Measurements from ENCODE around the gene B9D1.

The B9D1 gene

GRCh38 chr17:19345486-19346350 lies 16.8 kb downstream of the B9D1 start:
- no peak overlapping the region for H3K4me3 ChIP-seq (ENCODE audit: low read length)
- TF ChIP-seq ZNF274 (IDR thresholded peaks at IDR 0.05; ENCODE audit: low read depth, low read length) = no peak

- H3K4me3 ChIP-seq (ENCODE audit: low read length) = no peak overlapping the region
- no peak for TF ChIP-seq ZNF274 (IDR thresholded peaks at IDR 0.05; ENCODE audit: low read depth, low read length)
Observed at GRCh38 chr17:19345067-19345460, 17.5 kb downstream of the B9D1 start.

GRCh38 chr17:19344311-19345066 lies 18.0 kb downstream of the B9D1 start:
- H3K4me3 ChIP-seq (ENCODE audit: low read length) = no peak overlapping the region
- no peak for TF ChIP-seq ZNF274 (IDR thresholded peaks at IDR 0.05; ENCODE audit: low read depth, low read length)

- H3K4me3 ChIP-seq (ENCODE audit: low read length) = no peak overlapping the region
- no peak for TF ChIP-seq ZNF274 (IDR thresholded peaks at IDR 0.05; ENCODE audit: low read depth, low read length)
Observed at GRCh38 chr17:19343671-19344151, 18.8 kb downstream of the B9D1 start.

GRCh38 chr17:19343256-19343630 lies 19.3 kb downstream of the B9D1 start:
- no peak overlapping the region for H3K4me3 ChIP-seq (ENCODE audit: low read length)
- TF ChIP-seq ZNF274 (IDR thresholded peaks at IDR 0.05; ENCODE audit: low read depth, low read length) = no peak

- TF ChIP-seq ZNF274 (IDR thresholded peaks at IDR 0.05; ENCODE audit: low read depth, low read length) = no peak
- no peak overlapping the region for H3K4me3 ChIP-seq (ENCODE audit: low read length)
Observed at GRCh38 chr17:19342611-19343255, 19.8 kb downstream of the B9D1 start.

- TF ChIP-seq ZNF274 (IDR thresholded peaks at IDR 0.05; ENCODE audit: low read depth, low read length) = no peak
- H3K4me3 ChIP-seq (ENCODE audit: low read length) = no peak overlapping the region
Observed at GRCh38 chr17:19341641-19342610, 20.6 kb downstream of the B9D1 start.

GRCh38 chr17:19341211-19341631 lies 21.3 kb downstream of the B9D1 start:
- no peak for TF ChIP-seq ZNF274 (IDR thresholded peaks at IDR 0.05; ENCODE audit: low read depth, low read length)
- H3K4me3 ChIP-seq (ENCODE audit: low read length) = no peak overlapping the region

GRCh38 chr17:19339341-19339815 lies 23.1 kb downstream of the B9D1 start:
- TF ChIP-seq ZNF274 (IDR thresholded peaks at IDR 0.05; ENCODE audit: low read depth, low read length) = no peak
- no peak overlapping the region for H3K4me3 ChIP-seq (ENCODE audit: low read length)

GRCh38 chr17:19338031-19338990 lies 24.2 kb downstream of the B9D1 start:
- TF ChIP-seq ZNF274 (IDR thresholded peaks at IDR 0.05; ENCODE audit: low read depth, low read length) = no peak
- no peak overlapping the region for H3K4me3 ChIP-seq (ENCODE audit: low read length)

- H3K4me3 ChIP-seq (ENCODE audit: low read length) = no peak overlapping the region
- TF ChIP-seq ZNF274 (IDR thresholded peaks at IDR 0.05; ENCODE audit: low read depth, low read length) = no peak
Observed at GRCh38 chr17:19337712-19338023, 24.9 kb downstream of the B9D1 start.

GRCh38 chr17:19336938-19337711 lies 25.4 kb downstream of the B9D1 start:
- H3K4me3 ChIP-seq (ENCODE audit: low read length) = no peak overlapping the region
- TF ChIP-seq ZNF274 (IDR thresholded peaks at IDR 0.05; ENCODE audit: low read depth, low read length) = no peak
